Left lung (tissue), 10 donors: ENCODE results near the gene SMC3. TPM values are rescaled to one million over a fixed set of nuclear protein-coding genes. Genes with fewer than 3 reads are reported as not detected.

Source experiments
- ATAC-seq: fragments of 200-7000 bp; cut with Tn5 transposase; one replicate; pipeline ENCODE4 v1.9.1; 2020; ENCODE audit warnings: moderate library complexity
- DNase-seq, 4 donors: peaks; one replicate each; pipeline ENCODE4 v3.0.0-alpha.2; 2013 to 2020
- H3K27ac ChIP-seq, 2 donors: fragments of 200-600 bp; sonication (generic) in 1 of 2; one replicate each; pipeline versions ENCODE4 v1.5.0 to v1.8.0; 2020 to 2021
- H3K27me3 ChIP-seq, 2 donors: fragments of 200-600 bp; sonication (generic) in 1 of 2; one replicate each; pipeline versions ENCODE4 v1.5.0 to v1.8.0; 2020 to 2021
- H3K36me3 ChIP-seq, 2 donors: fragments of 200-600 bp; sonication (generic) in 1 of 2; one replicate each; pipeline versions ENCODE4 v1.5.0 to v1.8.0; 2020 to 2021
- H3K4me1 ChIP-seq, 2 donors: fragments of 200-600 bp; one replicate each; pipeline ENCODE4 v1.8.0; 2021
- H3K4me3 ChIP-seq, 2 donors: fragments of 200-600 bp; sonication (generic) in 1 of 2; one replicate each; pipeline versions ENCODE4 v1.5.0 to v1.8.0; 2020 to 2021; ENCODE audit warnings: mild to moderate bottlenecking in 1 of 2
- H3K9me3 ChIP-seq, 2 donors: fragments of 200-600 bp; sonication (generic) in 1 of 2; one replicate each; pipeline versions ENCODE4 v1.5.0 to v1.8.0; 2020 to 2021
- CTCF ChIP-seq, 2 donors: fragments of 200-600 bp; sonication (generic) in 1 of 2; IDR thresholded peaks; one replicate each; pipeline versions ENCODE4 v1.5.0 to v1.8.0; 2021; ENCODE audit warnings: antibody characterized with exemption in 2 of 2
- intact Hi-C, 2 donors: fragments of 100-400 bp; cut with DNase I; formaldehyde crosslinking; loops; one replicate each; pipeline versions ENCODE4 v1.11.2 to v1.14.2; 2022
- polyA plus RNA-seq, 6 donors: library from polyadenylated mRNA; unstranded; fragments of 120-200 nt; gene quantifications; one replicate each; pipeline ENCODE4 v1.2.1, GENCODE V29; 2013; ENCODE audit not compliant: insufficient read length in 6 of 6
- total RNA-seq, 2 donors: library from RNA; stranded (reverse); fragmentation: NEBNext Ultra II Directional; extraction: Animal tissue kit (Norgen Biotek cat#: 25700); gene quantifications; one replicate each; pipeline ENCODE4 v1.2.1, GENCODE V29; 2021
- donor health status: DM: no; HTN: yes; CAD: no.
- donor health status: DM: no; HTN: no; CAD: no.

Gene SMC3
- total and polyA plus RNA-seq, 8 donors: 26.6 to 94.4 (median 77.6) TPM

- Histone ChIP-seq H3K9me3 (no peaks in the 10 kb centered on the region), H3K36me3 (peaks cover 0 to 8% of the 10 kb centered on the region in 2 donors), H3K27ac (no peak overlapping the region), H3K27me3 (no peaks in the 10 kb centered on the region), H3K4me1 (no peaks in the 10 kb centered on the region), H3K4me3 (no peak overlapping the region)
- DNase-seq (no peak), ATAC-seq (no peak)
- intact Hi-C loops: no loop called here
- TF ChIP-seq CTCF (IDR thresholded peaks at IDR 0.05): no peak
Observed at GRCh38 chr10:110612087-110612486, 44.6 kb downstream of the SMC3 start.

DNA sequence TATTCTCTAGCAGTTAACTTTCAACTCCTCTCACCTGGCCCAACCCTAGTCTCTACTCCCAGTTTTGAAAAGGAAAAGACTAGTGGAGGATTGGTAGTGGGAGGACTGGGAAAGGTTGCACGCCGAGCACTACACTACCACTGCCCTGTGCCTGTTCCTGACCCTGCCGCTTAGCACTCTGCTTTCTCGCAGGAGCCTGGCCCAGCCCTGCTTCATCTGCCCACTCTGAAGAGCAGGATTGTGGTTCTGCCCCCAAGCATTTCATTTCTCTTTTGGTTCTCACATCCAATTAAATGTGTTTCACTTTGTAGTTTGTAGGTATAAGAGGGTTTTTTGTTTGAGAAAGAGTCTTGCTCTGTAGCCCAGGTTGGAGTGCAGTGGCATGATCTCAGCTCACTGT is 45.1 kb downstream of the SMC3 start:
- Histone ChIP-seq H3K27me3 (no peaks in the 10 kb centered on the region), H3K36me3 (peaks cover 0 to 3% of the 10 kb centered on the region in 2 donors), H3K4me3 (no peak overlapping the region), H3K27ac (no peak overlapping the region), H3K9me3 (no peaks in the 10 kb centered on the region), H3K4me1 (no peaks in the 10 kb centered on the region)
- TF ChIP-seq CTCF (IDR thresholded peaks at IDR 0.05): no peak
- no peak for ATAC-seq
- no peak for DNase-seq
- intact Hi-C loops: no loop called here

DNA sequence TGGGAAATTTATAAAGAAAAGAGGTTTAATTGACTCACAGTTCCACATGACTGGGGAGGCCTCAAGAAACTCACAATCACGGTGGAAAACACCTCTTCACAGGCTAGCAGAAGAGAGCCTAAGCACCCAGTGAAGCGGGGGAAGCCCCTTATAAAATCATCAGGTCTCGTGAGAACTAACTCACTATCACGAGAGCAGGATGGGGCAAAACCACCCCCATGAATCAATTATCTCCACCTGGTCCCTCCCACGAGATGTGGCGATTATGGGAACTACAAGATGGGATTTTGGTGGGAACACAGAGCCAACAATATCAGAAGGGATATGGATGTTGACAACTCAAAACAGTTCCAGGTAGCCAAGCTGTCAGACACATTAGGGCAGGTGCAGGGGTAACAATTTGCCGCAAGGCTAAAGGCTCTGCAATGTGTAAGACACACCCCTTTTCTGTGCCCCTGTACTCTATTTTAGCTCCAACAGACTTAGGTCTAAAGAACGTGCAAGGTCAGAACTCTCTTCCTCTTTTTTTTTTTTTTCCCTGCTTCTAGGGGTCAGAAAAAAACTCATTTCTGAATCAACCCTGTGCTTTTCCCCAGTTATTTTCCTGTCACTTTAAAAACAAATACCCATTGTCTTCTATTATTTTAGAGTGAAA is 46.0 kb downstream of the SMC3 start:
- no peak overlapping the region for H3K4me3 ChIP-seq
- H3K36me3 ChIP-seq: no peaks in the 10 kb centered on the region
- no peak for ATAC-seq
- no peaks in the 10 kb centered on the region for H3K9me3 ChIP-seq
- no peak for TF ChIP-seq CTCF (IDR thresholded peaks at IDR 0.05)
- no peak for DNase-seq
- no peak overlapping the region for H3K27ac ChIP-seq
- H3K4me1 ChIP-seq: no peaks in the 10 kb centered on the region
- intact Hi-C loops: no loop called here
- no peaks in the 10 kb centered on the region for H3K27me3 ChIP-seq

DNA sequence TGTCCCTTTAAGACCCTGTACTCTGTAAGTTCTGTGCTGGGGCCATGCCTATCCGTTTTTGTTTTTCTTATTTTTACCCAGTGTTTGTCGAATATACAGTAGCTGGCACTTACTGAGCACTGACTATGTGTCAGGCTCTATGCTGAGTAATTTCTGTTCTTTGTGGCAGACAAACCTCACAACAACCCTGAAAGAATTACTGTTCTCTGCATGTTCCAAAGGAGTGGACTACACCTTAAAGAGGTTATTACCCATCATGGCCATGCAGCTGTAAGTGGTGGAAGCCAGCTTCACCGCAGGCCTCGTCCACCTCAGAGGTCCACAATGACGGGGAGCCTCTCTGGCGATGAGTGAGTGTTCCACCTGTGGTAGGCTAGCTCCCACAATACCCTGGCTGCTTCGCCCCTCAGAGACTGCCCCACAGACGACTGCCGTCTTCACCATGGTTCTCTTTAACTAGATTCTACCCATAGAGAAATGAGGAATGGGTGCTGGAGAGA is 46.6 kb downstream of the SMC3 start:
- ATAC-seq: no peak
- no peaks in the 10 kb centered on the region for H3K9me3 ChIP-seq
- no peaks in the 10 kb centered on the region for H3K36me3 ChIP-seq
- H3K4me1 ChIP-seq: no peaks in the 10 kb centered on the region
- intact Hi-C loops: no loop called here
- DNase-seq: peak in 1 of 4 donors; percentile 48
- TF ChIP-seq CTCF (IDR thresholded peaks at IDR 0.05): no peak
- H3K27me3 ChIP-seq: no peaks in the 10 kb centered on the region
- H3K27ac ChIP-seq: no peak overlapping the region
- no peak overlapping the region for H3K4me3 ChIP-seq

GRCh38 chr10:110615057-110615747 is 47.7 kb downstream of the SMC3 start:
- H3K27ac ChIP-seq: no peak overlapping the region
- H3K27me3 ChIP-seq: no peaks in the 10 kb centered on the region
- intact Hi-C loops: no loop called here
- no peaks in the 10 kb centered on the region for H3K36me3 ChIP-seq
- H3K9me3 ChIP-seq: no peaks in the 10 kb centered on the region
- DNase-seq (no peak), ATAC-seq (no peak)
- no peak overlapping the region for H3K4me3 ChIP-seq
- TF ChIP-seq CTCF (IDR thresholded peaks at IDR 0.05): no peak
- no peaks in the 10 kb centered on the region for H3K4me1 ChIP-seq
